ENCODE data around the gene PCDHGA1. TPM values are rescaled to one million over a fixed set of nuclear protein-coding genes. Genes with fewer than 3 reads are reported as not detected.
"Not testable (repeated sequence)": the region's sequence is repeated elsewhere in the genome, so short reads cannot be mapped to it uniquely, and the experiment has no call there.

PCDHGA1 gene
- total and polyA plus RNA-seq, 5 experiments from 2014 or later = 0.38 to 0.52 TPM; not detected in 3

DNA sequence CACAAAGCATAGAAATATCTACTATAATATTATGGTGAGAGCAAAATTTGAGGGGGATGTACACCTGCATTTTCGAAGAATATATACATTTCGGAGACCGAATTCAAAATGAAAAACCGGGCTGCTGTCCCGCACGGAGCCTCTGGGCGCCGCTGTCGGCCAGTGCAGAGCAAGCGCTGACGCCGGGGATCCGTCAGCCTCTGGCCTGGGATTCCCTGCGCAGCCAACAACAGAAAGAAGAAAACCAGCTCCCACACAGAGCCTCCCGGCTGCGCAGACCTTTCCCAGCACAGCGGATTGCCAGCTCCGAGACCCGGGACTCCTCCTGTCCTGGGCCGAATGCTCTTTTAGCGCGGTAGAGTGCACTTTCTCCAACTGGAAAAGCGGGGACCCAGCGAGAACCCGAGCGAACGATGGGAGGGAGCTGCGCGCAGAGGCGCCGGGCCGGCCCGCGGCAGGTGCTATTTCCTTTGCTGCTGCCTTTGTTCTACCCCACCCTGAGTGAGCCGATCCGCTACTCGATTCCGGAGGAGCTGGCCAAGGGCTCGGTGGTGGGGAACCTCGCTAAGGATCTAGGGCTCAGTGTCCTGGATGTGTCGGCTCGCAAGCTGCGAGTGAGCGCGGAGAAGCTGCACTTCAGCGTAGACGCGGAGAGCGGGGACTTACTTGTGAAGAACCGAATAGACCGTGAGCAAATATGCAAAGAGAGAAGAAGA lies 77.6 kb downstream of the PCDHGA1 start, which contains the start of gene PCDHGB6:
Gene PCDHGB6, plus strand, starts transcription at position 232 of the 716 bp plus-strand sequence. Its CDS starts 182 bp downstream, at position 414.
- POLR2A ChIA-PET, H3K4me1 Mint-ChIP-seq: not testable (repeated sequence)
- peak within 1 kb of the TSS; percentile 43 to 78 (median 61) for H3K4me3 Mint-ChIP-seq
- peaks cover 46 to 78% (median 67%) of the 10 kb centered on the region in 5 donors for H3K27me3 Mint-ChIP-seq
- DNase-seq (peak in 4 of 10 donors; percentile 28 to 38 (median 33)), ATAC-seq (peak; percentile 67 to 71)
- H3K9me3 Mint-ChIP-seq = peaks cover 0 to 67% (median 41%) of the 10 kb centered on the region in 9 donors
- H3K36me3 Mint-ChIP-seq = peaks cover 6 to 49% (median 27%) of the 10 kb centered on the region in 3 donors
- peak within 1 kb of the TSS in 2 of 10 donors; percentile 9 to 34 for H3K27ac Mint-ChIP-seq

DNA sequence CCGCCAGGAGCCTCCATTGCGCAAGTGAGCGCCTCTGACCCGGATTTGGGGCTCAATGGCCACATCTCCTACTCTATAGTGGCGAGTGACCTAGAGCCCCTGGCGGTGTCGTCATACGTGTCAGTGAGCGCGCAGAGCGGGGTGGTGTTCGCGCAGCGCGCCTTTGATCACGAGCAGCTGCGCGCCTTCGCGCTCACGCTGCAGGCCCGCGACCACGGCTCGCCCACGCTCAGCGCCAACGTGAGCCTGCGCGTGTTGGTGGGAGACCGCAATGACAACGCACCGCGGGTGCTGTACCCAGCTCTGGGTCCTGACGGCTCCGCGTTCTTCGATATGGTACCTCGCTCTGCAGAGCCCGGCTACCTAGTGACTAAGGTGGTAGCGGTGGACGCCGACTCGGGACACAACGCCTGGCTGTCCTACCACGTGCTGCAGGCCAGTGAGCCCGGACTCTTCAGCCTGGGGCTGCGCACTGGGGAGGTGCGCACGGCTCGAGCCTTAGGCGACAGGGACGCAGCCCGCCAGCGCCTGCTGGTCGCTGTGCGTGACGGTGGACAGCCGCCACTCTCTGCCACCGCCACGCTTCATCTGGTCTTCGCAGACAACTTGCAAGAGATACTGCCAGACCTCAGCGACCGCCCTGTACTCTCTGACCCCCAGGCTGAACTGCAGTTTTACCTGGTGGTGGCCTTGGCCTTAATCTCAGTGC lies 79.4 kb downstream of the PCDHGA1 start:
- peaks cover 0 to 68% (median 44%) of the 10 kb centered on the region in 9 donors for H3K9me3 Mint-ChIP-seq
- peaks cover 49 to 78% (median 67%) of the 10 kb centered on the region in 5 donors for H3K27me3 Mint-ChIP-seq
- H3K27ac Mint-ChIP-seq = no peak overlapping the region
- no peak for ATAC-seq
- H3K36me3 Mint-ChIP-seq = peaks cover 10 to 48% (median 24%) of the 10 kb centered on the region in 3 donors
- POLR2A ChIA-PET = no interaction called here
- H3K4me1 Mint-ChIP-seq = peaks cover 9 to 21% (median 13%) of the 10 kb centered on the region in 4 donors
- no peak for DNase-seq
- peak overlapping the region in 1 of 10 donors; percentile 63 for H3K4me3 Mint-ChIP-seq

DNA sequence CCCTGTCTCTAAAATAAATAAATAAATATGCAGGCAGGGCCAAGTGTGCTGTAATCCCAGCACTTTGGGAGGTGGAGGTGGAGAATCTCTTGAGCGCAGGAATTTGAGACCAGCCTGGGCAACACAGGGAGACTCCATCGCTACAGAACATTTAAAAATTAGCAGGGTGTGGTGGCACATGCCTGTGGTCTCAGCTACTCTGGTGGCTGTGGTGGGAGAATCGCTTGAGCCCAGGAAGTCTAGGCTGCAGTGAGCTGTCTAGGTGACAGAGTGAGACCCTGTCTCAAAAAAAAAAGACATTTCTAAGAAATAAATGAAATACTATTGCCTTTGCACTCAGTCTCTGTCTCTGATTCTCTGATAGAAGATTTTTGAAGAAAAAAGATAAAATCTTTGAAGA lies 81.3 kb downstream of the PCDHGA1 start:
- Mint-ChIP-seq H3K9me3 (peaks cover 0 to 65% (median 40%) of the 10 kb centered on the region in 9 donors), H3K4me1 (peaks cover 9 to 21% (median 13%) of the 10 kb centered on the region in 4 donors), H3K36me3 (peaks cover 14 to 46% (median 23%) of the 10 kb centered on the region in 3 donors), H3K27ac (peak overlapping the region in 1 of 10 donors; percentile 50), H3K4me3 (no peak overlapping the region), H3K27me3 (peaks cover 45 to 77% (median 64%) of the 10 kb centered on the region in 5 donors)
- ATAC-seq (no peak), DNase-seq (no peak)
- POLR2A ChIA-PET = no interaction called here

DNA sequence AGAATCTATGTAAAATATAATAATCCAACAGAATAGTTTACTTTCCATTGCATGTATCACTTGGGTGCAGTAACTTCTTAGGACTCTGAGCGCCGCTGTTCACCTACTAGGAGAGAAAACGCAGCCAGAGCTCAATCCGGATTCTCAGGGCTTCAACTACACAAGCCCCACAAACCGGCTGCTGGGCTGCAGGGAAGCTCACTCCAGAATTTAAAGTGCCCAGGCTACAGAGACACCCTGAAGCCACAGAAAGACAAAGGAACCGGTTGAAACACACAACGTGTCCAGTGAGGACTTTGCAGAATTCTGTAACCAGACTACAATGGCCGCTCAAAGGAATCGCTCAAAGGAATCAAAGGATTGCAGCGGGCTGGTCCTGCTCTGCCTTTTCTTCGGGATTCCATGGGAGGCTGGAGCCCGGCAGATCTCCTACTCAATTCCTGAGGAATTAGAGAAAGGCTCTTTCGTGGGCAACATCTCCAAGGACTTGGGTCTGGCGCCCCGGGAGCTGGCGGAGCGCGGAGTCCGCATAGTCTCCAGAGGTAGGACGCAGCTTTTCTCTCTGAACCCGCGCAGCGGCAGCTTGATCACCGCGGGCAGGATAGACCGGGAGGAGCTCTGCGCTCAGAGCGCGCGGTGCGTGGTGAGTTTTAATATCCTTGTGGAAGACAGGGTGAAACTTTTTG lies 82.7 kb downstream of the PCDHGA1 start, which contains the start of gene PCDHGA10:
Gene PCDHGA10, plus strand, starts transcription at position 134 of the 686 bp plus-strand sequence. Its CDS starts 189 bp downstream, at position 323.
- peak in 9 of 10 donors; percentile 16 to 72 (median 48) for DNase-seq
- POLR2A ChIA-PET = interaction anchor here (1.6 kb wide), 1 partner anchor 93 kb away, joined by 4 read pairs; the partner anchor contains the start of gene TAF7
- Mint-ChIP-seq H3K4me3 (peak within 1 kb of the TSS; percentile 78 to 91 (median 90)), H3K27me3 (peaks cover 46 to 73% (median 64%) of the 10 kb centered on the region in 5 donors), H3K4me1 (peaks cover 10 to 24% (median 15%) of the 10 kb centered on the region in 4 donors), H3K36me3 (peaks cover 17 to 44% (median 23%) of the 10 kb centered on the region in 3 donors), H3K9me3 (peaks cover 0 to 63% (median 43%) of the 10 kb centered on the region in 9 donors), H3K27ac (peak within 1 kb of the TSS in 3 of 10 donors; percentile 46 to 76 (median 50))
- peak; percentile 77 to 78 for ATAC-seq

DNA sequence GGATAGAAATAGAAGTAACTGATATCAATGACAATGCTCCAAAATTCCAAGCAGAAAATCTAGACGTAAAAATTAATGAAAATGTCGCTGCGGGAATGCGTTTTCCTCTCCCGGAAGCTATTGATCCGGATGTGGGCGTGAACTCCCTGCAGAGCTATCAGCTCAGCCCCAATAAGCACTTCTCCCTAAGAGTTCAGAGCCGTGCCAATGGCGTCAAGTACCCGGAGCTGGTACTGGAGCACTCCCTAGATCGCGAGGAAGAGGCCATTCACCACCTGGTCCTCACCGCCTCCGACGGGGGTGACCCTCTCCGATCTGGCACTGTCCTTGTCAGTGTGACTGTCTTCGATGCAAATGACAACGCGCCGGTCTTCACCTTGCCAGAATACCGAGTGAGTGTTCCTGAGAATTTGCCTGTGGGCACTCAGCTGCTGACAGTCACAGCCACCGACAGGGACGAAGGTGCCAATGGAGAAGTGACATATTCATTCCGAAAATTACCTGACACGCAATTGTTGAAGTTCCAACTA lies 83.3 kb downstream of the PCDHGA1 start:
- Mint-ChIP-seq H3K4me3 (peak overlapping the region; percentile 78 to 91 (median 90)), H3K27ac (peak overlapping the region in 3 of 10 donors; percentile 44 to 76 (median 46))
- ATAC-seq = no peak

DNA sequence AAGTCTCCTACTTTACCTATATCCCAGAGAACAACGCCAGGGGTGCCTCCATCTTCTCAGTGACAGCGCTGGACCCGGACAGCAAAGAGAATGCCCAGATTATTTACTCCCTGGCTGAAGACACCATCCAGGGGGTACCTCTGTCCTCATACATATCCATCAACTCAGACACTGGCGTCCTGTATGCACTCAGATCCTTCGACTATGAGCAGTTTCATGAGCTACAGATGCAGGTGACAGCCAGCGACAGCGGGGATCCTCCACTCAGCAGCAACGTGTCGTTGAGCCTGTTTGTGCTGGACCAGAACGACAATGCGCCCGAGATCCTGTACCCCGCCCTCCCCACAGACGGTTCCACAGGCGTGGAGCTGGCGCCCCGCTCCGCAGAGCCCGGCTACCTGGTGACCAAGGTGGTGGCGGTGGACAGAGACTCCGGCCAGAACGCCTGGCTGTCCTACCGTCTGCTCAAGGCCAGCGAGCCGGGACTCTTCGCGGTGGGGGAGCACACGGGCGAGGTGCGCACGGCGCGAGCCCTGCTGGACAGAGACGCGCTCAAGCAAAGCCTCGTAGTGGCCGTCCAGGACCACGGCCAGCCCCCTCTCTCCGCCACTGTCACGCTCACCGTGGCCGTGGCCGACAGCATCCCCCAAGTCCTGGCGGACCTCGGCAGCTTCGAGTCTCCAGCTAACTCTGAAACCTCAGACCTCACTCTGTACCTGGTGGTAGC lies 84.4 kb downstream of the PCDHGA1 start:
- POLR2A ChIA-PET, ATAC-seq, DNase-seq, H3K27ac Mint-ChIP-seq: not testable (repeated sequence)
- Mint-ChIP-seq H3K4me3 (peak overlapping the region in 8 of 10 donors; percentile 0 to 81 (median 36)), H3K27me3 (peaks cover 47 to 74% (median 61%) of the 10 kb centered on the region in 5 donors), H3K36me3 (peaks cover 19 to 40% (median 24%) of the 10 kb centered on the region in 3 donors), H3K4me1 (peaks cover 9 to 24% (median 16%) of the 10 kb centered on the region in 4 donors), H3K9me3 (peaks cover 0 to 62% (median 39%) of the 10 kb centered on the region in 9 donors)

More for the DNA sequence above, 83.3 kb downstream of the PCDHGA1 start:
- POLR2A ChIA-PET = interaction anchor here (1.6 kb wide), 1 partner anchor 93 kb away, joined by 4 read pairs; the partner anchor contains the start of gene TAF7
- DNase-seq = no peak
- H3K9me3 Mint-ChIP-seq = peaks cover 0 to 63% (median 43%) of the 10 kb centered on the region in 9 donors
- peaks cover 48 to 73% (median 65%) of the 10 kb centered on the region in 5 donors for H3K27me3 Mint-ChIP-seq
- H3K4me1 Mint-ChIP-seq = peaks cover 9 to 24% (median 16%) of the 10 kb centered on the region in 4 donors
- H3K36me3 Mint-ChIP-seq = peaks cover 22 to 44% (median 23%) of the 10 kb centered on the region in 3 donors

DNA sequence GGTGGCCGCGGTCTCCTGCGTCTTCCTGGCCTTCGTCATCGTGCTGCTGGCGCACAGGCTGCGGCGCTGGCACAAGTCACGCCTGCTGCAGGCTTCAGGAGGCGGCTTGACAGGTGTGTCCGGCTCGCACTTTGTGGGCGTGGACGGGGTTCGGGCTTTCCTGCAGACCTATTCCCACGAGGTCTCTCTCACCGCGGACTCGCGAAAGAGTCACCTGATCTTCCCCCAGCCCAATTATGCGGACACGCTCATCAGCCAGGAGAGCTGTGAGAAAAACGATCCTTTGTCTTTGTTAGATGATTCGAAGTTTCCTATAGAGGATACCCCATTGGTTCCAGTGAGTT lies 84.9 kb downstream of the PCDHGA1 start:
- peaks cover 21 to 41% (median 25%) of the 10 kb centered on the region in 3 donors for H3K36me3 Mint-ChIP-seq

DNA sequence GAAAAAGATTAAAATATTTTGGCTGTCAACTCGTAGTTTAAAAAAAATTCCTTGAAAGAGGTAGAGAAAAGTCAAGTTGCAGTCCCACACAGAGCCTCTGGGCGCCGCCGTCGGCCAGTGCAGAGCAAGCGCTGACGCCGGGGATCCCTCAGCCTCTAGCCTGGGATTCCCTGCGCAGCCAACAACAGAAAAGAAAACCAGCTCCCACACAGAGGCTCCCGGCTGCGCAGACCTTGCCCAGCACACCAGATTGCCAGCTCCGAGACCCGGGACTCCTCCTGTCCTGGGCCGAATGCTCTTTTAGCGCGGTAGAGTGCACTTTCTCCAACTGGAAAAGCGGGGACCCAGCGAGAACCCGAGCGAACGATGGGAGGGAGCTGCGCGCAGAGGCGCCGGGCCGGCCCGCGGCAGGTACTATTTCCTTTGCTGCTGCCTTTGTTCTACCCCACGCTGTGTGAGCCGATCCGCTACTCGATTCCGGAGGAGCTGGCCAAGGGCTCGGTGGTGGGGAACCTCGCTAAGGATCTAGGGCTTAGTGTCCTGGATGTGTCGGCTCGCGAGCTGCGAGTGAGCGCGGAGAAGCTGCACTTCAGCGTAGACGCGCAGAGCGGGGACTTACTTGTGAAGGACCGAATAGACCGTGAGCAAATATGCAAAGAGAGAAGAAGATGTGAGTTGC lies 87.3 kb downstream of the PCDHGA1 start, which contains the start of gene PCDHGB7:
Gene PCDHGB7, plus strand, starts transcription at position 184 of the 679 bp plus-strand sequence. Its CDS starts 183 bp downstream, at position 367.
- POLR2A ChIA-PET = not testable (repeated sequence)
- H3K27me3 Mint-ChIP-seq = peaks cover 51 to 90% (median 72%) of the 10 kb centered on the region in 5 donors
- H3K27ac Mint-ChIP-seq = peak within 1 kb of the TSS in 5 of 10 donors; percentile 7 to 80 (median 53)
- H3K36me3 Mint-ChIP-seq = peaks cover 36 to 54% (median 38%) of the 10 kb centered on the region in 3 donors
- peak; percentile 38 to 65 for ATAC-seq
- peaks cover 0 to 85% (median 36%) of the 10 kb centered on the region in 9 donors for H3K9me3 Mint-ChIP-seq
- DNase-seq = peak in 8 of 10 donors; percentile 19 to 39 (median 28)
- H3K4me3 Mint-ChIP-seq = peak within 1 kb of the TSS; percentile 49 to 80 (median 70)
- peaks cover 9 to 28% (median 19%) of the 10 kb centered on the region in 4 donors for H3K4me1 Mint-ChIP-seq

More for the DNA sequence above, 84.9 kb downstream of the PCDHGA1 start:
- H3K27ac Mint-ChIP-seq, POLR2A ChIA-PET, DNase-seq, ATAC-seq: not testable (repeated sequence)
- Mint-ChIP-seq H3K4me1 (peaks cover 9 to 24% (median 17%) of the 10 kb centered on the region in 4 donors), H3K4me3 (peak overlapping the region in 6 of 10 donors; percentile 14 to 49 (median 31)), H3K9me3 (peaks cover 0 to 64% (median 35%) of the 10 kb centered on the region in 9 donors), H3K27me3 (peaks cover 48 to 74% (median 63%) of the 10 kb centered on the region in 5 donors)

DNA sequence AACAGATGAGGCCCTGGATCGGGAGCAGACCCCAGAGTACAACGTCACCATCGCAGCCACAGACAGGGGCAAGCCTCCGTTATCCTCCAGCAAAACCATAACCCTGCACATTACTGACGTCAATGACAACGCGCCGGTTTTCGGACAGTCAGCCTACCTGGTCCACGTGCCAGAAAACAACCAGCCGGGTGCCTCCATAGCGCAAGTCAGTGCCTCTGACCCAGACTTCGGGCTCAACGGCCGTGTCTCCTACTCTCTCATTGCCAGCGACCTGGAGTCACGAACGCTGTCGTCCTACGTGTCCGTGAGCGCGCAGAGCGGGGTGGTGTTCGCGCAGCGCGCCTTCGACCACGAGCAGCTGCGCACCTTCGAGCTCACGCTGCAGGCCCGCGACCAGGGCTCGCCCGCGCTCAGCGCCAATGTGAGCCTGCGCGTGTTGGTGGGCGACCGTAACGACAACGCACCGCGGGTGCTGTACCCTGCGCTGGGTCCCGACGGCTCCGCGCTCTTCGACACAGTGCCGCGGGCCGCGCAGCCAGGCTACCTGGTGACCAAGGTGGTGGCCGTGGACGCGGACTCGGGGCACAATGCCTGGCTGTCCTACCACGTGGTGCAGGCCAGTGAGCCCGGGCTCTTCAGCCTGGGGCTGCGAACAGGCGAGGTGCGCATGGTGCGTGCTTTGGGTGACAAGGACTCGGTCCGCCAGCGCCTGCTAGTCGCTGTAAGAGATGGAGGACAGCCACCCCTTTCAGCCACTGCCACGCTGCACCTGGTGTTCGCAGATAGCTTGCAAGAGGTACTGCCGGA lies 89.0 kb downstream of the PCDHGA1 start:
- Mint-ChIP-seq H3K4me3 (peak overlapping the region in 4 of 10 donors; percentile 23 to 67 (median 44)), H3K36me3 (peaks cover 36 to 61% (median 36%) of the 10 kb centered on the region in 3 donors), H3K27ac (peak overlapping the region in 4 of 10 donors; percentile 7 to 90 (median 62)), H3K9me3 (peaks cover 0 to 85% (median 39%) of the 10 kb centered on the region in 9 donors), H3K27me3 (peaks cover 46 to 90% (median 68%) of the 10 kb centered on the region in 5 donors), H3K4me1 (peaks cover 0 to 19% (median 8%) of the 10 kb centered on the region in 4 donors)
- ATAC-seq (no peak), DNase-seq (no peak)
- POLR2A ChIA-PET = no interaction called here

All from naive thymus-derived CD8-positive, alpha-beta T cell (primary cell).